GM12878 (cell line): Measurements from ENCODE around the gene FBXW8.

Experiments used
- POLR2A ChIP-seq: IDR thresholded peaks from 2 replicates; pipeline ENCODE4 v1.6.1; 2011; ENCODE audit warnings: low read depth, mild to moderate bottlenecking, low read length
- TAF1 ChIP-seq: IDR thresholded peaks from 2 replicates; pipeline ENCODE4 v1.6.1; 2011; ENCODE audit warnings: mild to moderate bottlenecking, low read depth, low read length, borderline replicate concordance

GRCh38 chr12:116919706-116920485, 9.1 kb downstream of the FBXW8 start:
- TF ChIP-seq TAF1 (no peak), POLR2A (no peak)
